ENCODE measurements around the gene ASCL4. TPM values are rescaled to one million over a fixed set of nuclear protein-coding genes. Genes with fewer than 3 reads are reported as not detected.
"Not testable (repeated sequence)": the region's sequence is repeated elsewhere in the genome, so short reads cannot be mapped to it uniquely, and the experiment has no call there.

Gene ASCL4
- total RNA-seq (2021): not detected in 2 replicates
- Bru-seq, nascent RNA: not detected
- BruChase-seq, experiment 1, labeled RNA remaining after a 2-hour chase: not detected
- not detected for BruChase-seq, experiment 2, labeled RNA remaining after a 6-hour chase
- long read RNA-seq: 0 reads

- no peak for DNase-seq
- ChIA-PET CTCF (no interaction called here), POLR2A (ENCODE audit: unreplicated experiment) (no interaction called here)
- no peaks in the 10 kb centered on the region for H3K4me1 ChIP-seq (replicated peaks; ENCODE audit: insufficient read depth)
- H3K79me2 ChIP-seq (ENCODE audit: low read depth): no peaks in the 10 kb centered on the region
- H2AFZ ChIP-seq: no peak within 1 kb of the TSS
- no peak for TF ChIP-seq EZH2 (IDR thresholded peaks at IDR 0.05; ENCODE audit: low read depth)
- TF ChIP-seq CTCF (conservative IDR thresholded peaks at IDR 0.05): no peak
- H3F3A ChIP-seq (ENCODE audit: insufficient read depth, low read depth): no peaks in the 10 kb centered on the region
- no peaks in the 10 kb centered on the region for H3K9me3 ChIP-seq (ENCODE audit: insufficient read depth, low read depth)
- no TSS peak for BruUV-seq (replicated peaks)
- peaks cover 89% of the 10 kb centered on the region for H3K27me3 ChIP-seq (ENCODE audit: insufficient read depth, low read depth)
- H3K4me2 ChIP-seq: no peak within 1 kb of the TSS
- H4K20me1 ChIP-seq (ENCODE audit: insufficient read depth): no peaks in the 10 kb centered on the region
- intact Hi-C loops (cut with micrococcal nuclease; ENCODE audit: unreplicated experiment): no loop called here
- no peaks in the 10 kb centered on the region for H3K9me2 ChIP-seq (ENCODE audit: insufficient read depth)
- H3K4me3 ChIP-seq: no peak within 1 kb of the TSS
- no peak within 1 kb of the TSS for H3K27ac ChIP-seq
- no peaks in the 10 kb centered on the region for H3K36me3 ChIP-seq (ENCODE audit: low read depth)
Measured at GRCh38 chr12:107774349-107775029, at the start of gene ASCL4. Gene ASCL4, plus strand, starts transcription at chr12:107774704. Its CDS starts 515 bp downstream, at chr12:107775219.

- H3K27ac ChIP-seq; BruUV-seq (replicated peaks); H3K9me2 ChIP-seq (ENCODE audit: insufficient read depth); H3K4me3 ChIP-seq; H3K4me2 ChIP-seq; H3K36me3 ChIP-seq (ENCODE audit: low read depth); H3K9me3 ChIP-seq (ENCODE audit: insufficient read depth, low read depth); H3K79me2 ChIP-seq (ENCODE audit: low read depth); intact Hi-C loops (cut with micrococcal nuclease; ENCODE audit: unreplicated experiment); H3K27me3 ChIP-seq (ENCODE audit: insufficient read depth, low read depth); H2AFZ ChIP-seq; CTCF ChIA-PET; H4K20me1 ChIP-seq (ENCODE audit: insufficient read depth); H3K4me1 ChIP-seq (replicated peaks; ENCODE audit: insufficient read depth); H3F3A ChIP-seq (ENCODE audit: insufficient read depth, low read depth); DNase-seq; POLR2A ChIA-PET (ENCODE audit: unreplicated experiment): not testable (repeated sequence)
Measured at GRCh38 chr12:107727327-107727726, 47.2 kb upstream of the ASCL4 start.

GRCh38 chr12:107727742-107728141, 46.8 kb upstream of the ASCL4 start:
- H3K27me3 ChIP-seq (ENCODE audit: insufficient read depth, low read depth); BruUV-seq (replicated peaks); H3K4me3 ChIP-seq; H3K4me2 ChIP-seq; H4K20me1 ChIP-seq (ENCODE audit: insufficient read depth); H2AFZ ChIP-seq; H3K27ac ChIP-seq; H3K36me3 ChIP-seq (ENCODE audit: low read depth); H3K4me1 ChIP-seq (replicated peaks; ENCODE audit: insufficient read depth); H3F3A ChIP-seq (ENCODE audit: insufficient read depth, low read depth); H3K9me3 ChIP-seq (ENCODE audit: insufficient read depth, low read depth); H3K9me2 ChIP-seq (ENCODE audit: insufficient read depth); POLR2A ChIA-PET (ENCODE audit: unreplicated experiment); CTCF ChIA-PET; H3K79me2 ChIP-seq (ENCODE audit: low read depth); intact Hi-C loops (cut with micrococcal nuclease; ENCODE audit: unreplicated experiment); DNase-seq: not testable (repeated sequence)

GRCh38 chr12:107730618-107731341, 43.7 kb upstream of the ASCL4 start:
- Histone ChIP-seq H3K4me2 (no peak overlapping the region), H4K20me1 (ENCODE audit: insufficient read depth) (no peaks in the 10 kb centered on the region), H3F3A (ENCODE audit: insufficient read depth, low read depth) (peaks cover 8% of the 10 kb centered on the region; the same call in 1 of the 2 replicates), H3K27me3 (ENCODE audit: insufficient read depth, low read depth) (no peaks in the 10 kb centered on the region), H3K27ac (no peak overlapping the region), H3K79me2 (ENCODE audit: low read depth) (no peaks in the 10 kb centered on the region), H3K9me3 (ENCODE audit: insufficient read depth, low read depth) (no peaks in the 10 kb centered on the region), H3K4me3 (no peak overlapping the region), H3K36me3 (ENCODE audit: low read depth) (peaks cover 19% of the 10 kb centered on the region), H3K4me1 (replicated peaks; ENCODE audit: insufficient read depth) (peaks cover 6% of the 10 kb centered on the region), H3K9me2 (ENCODE audit: insufficient read depth) (no peaks in the 10 kb centered on the region), H2AFZ (no peak overlapping the region)
- BruUV-seq (replicated peaks): no TSS peak
- ChIA-PET CTCF (no interaction called here), POLR2A (ENCODE audit: unreplicated experiment) (no interaction called here)
- TF ChIP-seq CTCF (conservative IDR thresholded peaks at IDR 0.05): no peak
- no peak for TF ChIP-seq EZH2 (IDR thresholded peaks at IDR 0.05; ENCODE audit: low read depth)
- intact Hi-C loops (cut with micrococcal nuclease; ENCODE audit: unreplicated experiment): no loop called here
- no peak for DNase-seq

Measured in PC-9 (cell line).